Measurements from ENCODE around the gene CCNT2.

DNA sequence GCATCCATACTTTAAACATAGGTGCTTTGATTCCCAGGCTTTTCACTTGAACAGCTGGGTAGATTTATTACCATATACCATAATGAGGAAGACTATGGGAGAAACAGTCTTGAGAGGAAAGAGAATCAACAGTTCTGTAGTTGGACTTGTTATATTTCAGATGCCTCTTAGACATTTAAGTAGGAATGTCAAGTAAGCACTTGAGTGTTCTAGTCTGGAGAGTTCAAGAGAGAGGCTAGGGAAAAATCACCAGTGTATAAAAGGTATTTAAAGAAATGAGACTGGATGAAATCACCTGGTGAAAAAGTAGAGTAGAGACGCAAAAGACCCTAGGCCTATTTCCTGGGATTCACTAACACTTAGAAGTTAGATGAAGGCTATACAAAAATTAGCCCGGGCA is 13.5 kb upstream of the CCNT2 start:
- TF ChIP-seq CTCF (IDR thresholded peaks at IDR 0.05), result no peak
- no peak for TF ChIP-seq POLR2A (IDR thresholded peaks at IDR 0.05)

All from uterus (tissue), 2 donors.